H9 (cell line): ENCODE results near the gene NBPF26. TPM values are rescaled to one million over a fixed set of nuclear protein-coding genes. Genes with fewer than 3 reads are reported as not detected.
"Not testable (repeated sequence)": the region's sequence is repeated elsewhere in the genome, so short reads cannot be mapped to it uniquely, and the experiment has no call there.

Experiments used
- DNase-seq: peaks from one replicate; pipeline ENCODE4 v3.0.0-alpha.2; 2017
- H2AFZ ChIP-seq: one replicate; pipeline ENCODE4 v1.6.1; 2013; ENCODE audit warnings: mild to moderate bottlenecking, low read length, control low read depth, moderate library complexity
- H2AK5ac ChIP-seq: 2 replicates; pipeline ENCODE4 v1.6.1; 2013; ENCODE audit warnings: low read length, control low read depth, mixed read lengths; ENCODE audit not compliant: insufficient read length
- H2BK120ac ChIP-seq: one replicate; pipeline ENCODE4 v1.6.1; 2013; ENCODE audit warnings: low read depth, mild to moderate bottlenecking, low read length, control low read depth, inconsistent platforms; ENCODE audit not compliant: poor library complexity, severe bottlenecking
- H2BK12ac ChIP-seq: 2 replicates; pipeline ENCODE4 v1.6.1; 2013; ENCODE audit warnings: low read length, control low read depth, mixed read lengths, low read depth; ENCODE audit not compliant: insufficient read length
- H2BK15ac ChIP-seq: 2 replicates; pipeline ENCODE4 v1.6.1; 2013; ENCODE audit warnings: low read depth, low read length, control low read depth
- H2BK20ac ChIP-seq: one replicate; pipeline ENCODE4 v1.6.1; 2013; ENCODE audit warnings: low read depth, mild to moderate bottlenecking, low read length, control low read depth, inconsistent platforms; ENCODE audit not compliant: poor library complexity, severe bottlenecking
- H2BK5ac ChIP-seq: 2 replicates; pipeline ENCODE4 v1.6.1; 2013; ENCODE audit warnings: low read length, control low read depth, mixed read lengths; ENCODE audit not compliant: insufficient read length
- H3K14ac ChIP-seq: 2 replicates; pipeline ENCODE4 v1.6.1; 2013; ENCODE audit warnings: low read length, control low read depth; ENCODE audit not compliant: insufficient read depth
- H3K18ac ChIP-seq: 2 replicates; pipeline ENCODE4 v1.6.1; 2013; ENCODE audit warnings: low read depth, mild to moderate bottlenecking, mixed read lengths, low read length, control low read depth; ENCODE audit not compliant: insufficient read length
- H3K23ac ChIP-seq: 2 replicates; pipeline ENCODE4 v1.6.1; 2013; ENCODE audit warnings: low read length, control low read depth, mixed read lengths, low read depth; ENCODE audit not compliant: insufficient read length
- H3K23me2 ChIP-seq: 2 replicates; pipeline ENCODE4 v1.6.1; 2013; ENCODE audit warnings: low read depth, mild to moderate bottlenecking, mixed read lengths, low read length, control low read depth; ENCODE audit not compliant: insufficient read length, poor library complexity, severe bottlenecking
- H3K27ac ChIP-seq: 2 replicates; pipeline ENCODE4 v1.5.1; 2013; ENCODE audit warnings: low read length, control low read depth, mixed read lengths, low read depth; ENCODE audit not compliant: insufficient read length
- H3K27me3 ChIP-seq: 2 replicates; pipeline ENCODE4 v1.6.1; 2013; ENCODE audit warnings: low read length, control low read depth, inconsistent platforms; ENCODE audit not compliant: insufficient read depth
- H3K4ac ChIP-seq: 2 replicates; pipeline ENCODE4 v1.6.1; 2013; ENCODE audit warnings: low read depth, mild to moderate bottlenecking, control low read depth, inconsistent platforms, low read length, moderate library complexity
- H3K4me1 ChIP-seq: 2 replicates; pipeline ENCODE4 v1.6.1; 2013; ENCODE audit warnings: low read length, control low read depth, inconsistent platforms; ENCODE audit not compliant: insufficient read depth
- H3K4me2 ChIP-seq: 2 replicates; pipeline ENCODE4 v1.6.1; 2013; ENCODE audit warnings: low read length, control low read depth, mixed read lengths; ENCODE audit not compliant: insufficient read length, insufficient read depth
- H3K56ac ChIP-seq: 2 replicates; pipeline ENCODE4 v1.6.1; 2013; ENCODE audit warnings: low read depth, mild to moderate bottlenecking, mixed read lengths, low read length, control low read depth; ENCODE audit not compliant: insufficient read length
- H3K79me1 ChIP-seq: 2 replicates; pipeline ENCODE4 v1.6.1; 2013; ENCODE audit warnings: low read depth, mild to moderate bottlenecking, moderate library complexity, low read length, control low read depth, inconsistent platforms; ENCODE audit not compliant: insufficient read depth, poor library complexity, severe bottlenecking
- H3K79me2 ChIP-seq: 2 replicates; pipeline ENCODE4 v1.6.1; 2013; ENCODE audit warnings: low read length, control low read depth, inconsistent platforms; ENCODE audit not compliant: insufficient read depth
- H3K9ac ChIP-seq: 2 replicates; pipeline ENCODE4 v1.6.1; 2013; ENCODE audit warnings: low read length, control low read depth, mixed read lengths; ENCODE audit not compliant: insufficient read length; ENCODE audit errors: extremely low read depth
- H3K9me3 ChIP-seq: one replicate; pipeline ENCODE4 v1.6.1; 2013; ENCODE audit warnings: low read depth, low read length, inconsistent platforms; ENCODE audit not compliant: control insufficient read depth
- H3T11ph ChIP-seq: one replicate; pipeline ENCODE4 v1.6.1; 2013; ENCODE audit warnings: mild to moderate bottlenecking, low read length, control low read depth, inconsistent platforms
- H4K20me1 ChIP-seq: one replicate; pipeline ENCODE4 v1.6.1; 2013; ENCODE audit not compliant: control insufficient read depth, insufficient read length, insufficient read depth
- H4K5ac ChIP-seq: 2 replicates; pipeline ENCODE4 v1.6.1; 2013; ENCODE audit warnings: low read depth, mild to moderate bottlenecking, mixed read lengths, low read length, control low read depth; ENCODE audit not compliant: insufficient read length
- H4K8ac ChIP-seq: replicated peaks from 2 replicates; pipeline ENCODE4 v1.6.1; 2013; ENCODE audit warnings: low read length, control low read depth, mixed read lengths, low read depth; ENCODE audit not compliant: insufficient read length
- H4K91ac ChIP-seq: 2 replicates; pipeline ENCODE4 v1.6.1; 2013; ENCODE audit warnings: low read depth, mild to moderate bottlenecking, moderate library complexity, mixed read lengths, low read length, control low read depth; ENCODE audit not compliant: insufficient read length
- H3K27ac Mint-ChIP-seq, 3 experiments: 2 replicates in 2 of 3; 3 replicates in 1 of 3; pipeline ENCODE4 v1.8.0; 2020 to 2021; ENCODE audit warnings: mixed read lengths in 3 of 3, mild to moderate bottlenecking in 1 of 3, moderate library complexity in 1 of 3
- H3K27me3 Mint-ChIP-seq: 2 replicates; pipeline ENCODE4 v1.8.0; 2021; ENCODE audit warnings: low read depth, mild to moderate bottlenecking, moderate library complexity, mixed read lengths
- H3K36me3 Mint-ChIP-seq, 3 experiments: 2 replicates in 2 of 3; 3 replicates in 1 of 3; pipeline ENCODE4 v1.8.0; 2020 to 2021; ENCODE audit warnings: low read depth in 3 of 3, mixed read lengths in 3 of 3; ENCODE audit not compliant: insufficient read depth in 1 of 3
- H3K4me1 Mint-ChIP-seq, 2 experiments: 2 replicates each; pipeline ENCODE4 v1.8.0; 2020; ENCODE audit warnings: mixed read lengths in 2 of 2
- H3K4me3 Mint-ChIP-seq, 2 experiments: 2 replicates in 1 of 2; 3 replicates in 1 of 2; pipeline ENCODE4 v1.8.0; 2020 to 2021; ENCODE audit warnings: mild to moderate bottlenecking in 2 of 2, mixed read lengths in 2 of 2, moderate library complexity in 1 of 2
- H3K9me3 Mint-ChIP-seq, 2 experiments: 2 replicates in 1 of 2; 3 replicates in 1 of 2; pipeline ENCODE4 v1.8.0; 2020; ENCODE audit warnings: mild to moderate bottlenecking in 2 of 2, mixed read lengths in 2 of 2, moderate library complexity in 1 of 2
- CTCF ChIP-seq: fragments of 200-600 bp; sonication (generic); conservative IDR thresholded peaks from 3 replicates; pipeline ENCODE4 v1.8.0; 2021; ENCODE audit warnings: antibody characterized with exemption, mild to moderate bottlenecking
- WGBS: extraction: QIAGEN DNeasy Blood & Tissue Kit; methylation state at CpG from one replicate; pipeline ENCODE4 v1.1.7; 2013; ENCODE audit warnings: missing lambda C conversion rate, low lambda C conversion rate, mixed read lengths; ENCODE audit not compliant: insufficient read length; ENCODE audit errors: extremely low coverage; 5-methylcytosine and 5-hydroxymethylcytosine counted together
- total RNA-seq: library from RNA; stranded (reverse); gene quantifications from 2 replicates; pipeline ENCODE4 v1.2.1, GENCODE V29; 2021

The NBPF26 gene
- total RNA-seq, 1 experiment from 2014 or later = 9.9 TPM

- not testable (repeated sequence) for H4K20me1 ChIP-seq, H4K5ac ChIP-seq, H3K9me3 ChIP-seq, H3K23me2 ChIP-seq, H3K4me2 ChIP-seq, H4K91ac ChIP-seq, H2BK12ac ChIP-seq, H3K9ac ChIP-seq, H2BK15ac ChIP-seq, H3K79me1 ChIP-seq, H2BK120ac ChIP-seq, H3K4me1 ChIP-seq, H3K36me3 Mint-ChIP-seq, H3K4me1 Mint-ChIP-seq, H2BK20ac ChIP-seq, H4K8ac ChIP-seq, H3K27me3 Mint-ChIP-seq, H3K27ac ChIP-seq, H3K4ac ChIP-seq, H3T11ph ChIP-seq, H3K27me3 ChIP-seq, H2AFZ ChIP-seq, H3K14ac ChIP-seq, H3K79me2 ChIP-seq, H2BK5ac ChIP-seq, H3K4me3 Mint-ChIP-seq, H3K9me3 Mint-ChIP-seq, H2AK5ac ChIP-seq, H3K56ac ChIP-seq, H3K23ac ChIP-seq, H3K18ac ChIP-seq, H3K27ac Mint-ChIP-seq
- no CpG with 5 or more reads among the region's 7 CpGs for WGBS
- peak; percentile 31; the same call in 2 of the 3 replicates for TF ChIP-seq CTCF
- DNase-seq = peak; percentile 36
These were observed 81.7 kb downstream of the NBPF26 start for GRCh38 chr1:120805452-120805851.
